ENCODE data around the gene GRAMD2A.
A peak's percentile ranks its signal among the peaks of the same experiment; 100 is the strongest.

GRAMD2A gene

GRCh38 chr15:72130272-72130671 is 67.3 kb downstream of the GRAMD2A start:
- no peak for DNase-seq

DNA sequence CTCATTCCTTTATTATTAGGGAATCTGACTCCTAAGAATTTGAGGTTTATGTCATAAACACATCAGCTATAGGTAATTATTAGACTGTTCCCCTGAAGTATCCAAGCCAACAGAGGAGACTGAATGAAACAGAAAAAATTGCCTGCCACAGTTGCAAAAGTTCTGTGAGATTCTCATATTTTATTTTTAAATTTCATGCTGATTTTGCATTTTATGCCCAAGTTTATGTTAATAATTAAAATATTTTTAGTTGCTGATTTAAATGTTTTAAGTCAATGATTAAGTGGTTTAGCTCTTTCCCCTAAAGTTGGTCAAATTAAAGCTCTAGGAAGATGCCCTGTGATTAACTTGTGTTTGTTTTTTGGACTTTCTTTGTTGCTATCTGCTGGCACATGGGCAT is 69.2 kb downstream of the GRAMD2A start:
- DNase-seq: no peak

DNA sequence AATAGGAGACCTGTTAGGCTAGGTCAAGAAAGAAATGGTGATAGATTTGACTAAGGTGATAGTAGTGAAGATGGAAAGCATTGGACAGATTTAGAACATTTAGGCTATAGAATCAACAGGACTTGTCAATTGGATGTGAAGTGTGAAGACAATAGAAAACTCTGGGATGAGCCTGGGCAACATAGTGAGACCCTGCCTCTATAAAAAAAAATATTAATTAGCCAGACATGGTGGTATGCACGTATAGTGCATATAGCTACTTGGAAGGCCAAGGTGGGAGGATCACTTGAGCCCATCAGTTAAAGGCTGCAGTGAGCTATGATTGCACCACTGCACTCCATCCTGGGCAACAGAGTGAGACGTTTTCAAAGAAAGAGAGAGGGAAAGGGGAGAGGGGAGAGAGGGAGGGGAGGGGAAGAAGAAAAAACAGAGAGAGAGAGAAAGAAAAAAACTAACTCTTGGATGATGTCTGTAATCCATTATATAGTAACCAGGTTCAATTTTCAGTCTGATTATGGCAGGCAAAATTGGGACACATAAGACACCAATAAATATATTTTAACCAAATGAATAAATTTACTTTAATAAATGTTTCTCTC is 69.8 kb downstream of the GRAMD2A start:
- DNase-seq: no peak

GRCh38 chr15:72124218-72124617 is 73.4 kb downstream of the GRAMD2A start:
- DNase-seq: no peak

GRCh38 chr15:72118017-72118978 is 79.3 kb downstream of the GRAMD2A start, which contains the start of the genes MYO9A and SENP8:
MYO9A (minus strand) TSS chr15:72118150; CDS start chr15:72046563, 71,587 bp downstream.
SENP8 (plus strand) TSS chr15:72118403; CDS start chr15:72139624, 21,221 bp downstream.
- DNase-seq: peak; percentile 97

DNA sequence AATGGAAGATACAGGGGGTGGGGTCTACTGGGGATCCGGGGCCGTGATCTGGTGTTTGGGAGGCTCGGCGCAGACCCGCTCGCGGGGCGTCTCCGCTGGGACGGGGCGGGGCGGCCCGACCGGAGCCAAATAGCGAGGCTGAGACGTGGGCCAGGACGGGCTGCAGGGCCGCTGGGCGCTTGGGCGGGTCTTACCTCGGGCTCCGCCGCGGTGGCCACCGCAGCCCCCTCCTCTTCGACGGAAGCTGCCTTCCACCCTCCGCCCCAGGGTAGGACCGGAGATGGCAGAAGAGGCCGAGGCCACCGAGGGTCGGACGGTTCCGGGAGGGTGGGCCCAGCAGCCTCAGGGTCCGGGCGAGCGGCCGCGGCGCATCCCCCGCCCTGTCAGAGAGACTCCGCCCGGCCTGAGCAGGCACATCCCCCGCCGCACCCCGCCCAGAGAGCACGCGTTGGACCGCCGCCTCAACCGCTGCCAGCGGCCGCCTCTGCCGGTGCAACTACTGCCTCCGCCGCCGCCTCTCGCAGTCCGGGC is 80.0 kb downstream of the GRAMD2A start:
- peak; percentile 86 for DNase-seq

- DNase-seq: peak; percentile 5
These were observed 80.7 kb downstream of the GRAMD2A start for GRCh38 chr15:72116731-72117485.

DNA sequence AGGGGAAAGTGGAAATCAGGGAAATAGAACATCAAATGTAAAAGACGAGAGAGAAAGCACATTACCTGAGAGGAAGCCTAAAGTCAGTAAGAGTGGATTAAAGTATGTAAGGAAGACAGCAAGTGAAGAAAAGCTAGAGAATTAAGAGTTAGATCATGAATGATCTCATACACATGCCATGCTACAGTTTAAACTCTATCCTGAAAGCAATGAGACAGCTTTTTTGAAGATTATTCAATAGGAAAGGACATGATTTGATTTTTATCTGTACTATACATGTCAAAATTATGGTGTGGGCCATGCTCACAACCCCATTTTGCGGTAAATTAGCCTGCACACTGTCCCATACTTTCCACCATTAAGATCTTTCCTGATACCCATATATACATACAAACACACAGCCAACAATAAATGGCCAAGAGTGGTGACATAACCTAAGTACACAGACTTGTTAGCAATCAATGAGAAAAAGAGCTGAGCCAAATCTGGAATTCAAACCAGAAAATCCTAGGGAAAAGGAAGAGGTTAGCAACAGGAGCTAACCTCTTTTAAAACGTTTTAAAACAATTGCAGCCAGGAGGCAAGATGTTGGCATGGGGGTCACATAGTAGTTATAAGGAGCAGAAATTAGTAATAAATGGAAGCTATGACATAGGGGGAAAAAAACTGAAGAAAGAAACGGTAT is 84.1 kb downstream of the GRAMD2A start:
- no peak for DNase-seq

GRCh38 chr15:72112805-72113204 is 84.8 kb downstream of the GRAMD2A start:
- no peak for DNase-seq

- DNase-seq: no peak
These were observed 85.5 kb downstream of the GRAMD2A start for GRCh38 chr15:72112116-72112515.

DNA sequence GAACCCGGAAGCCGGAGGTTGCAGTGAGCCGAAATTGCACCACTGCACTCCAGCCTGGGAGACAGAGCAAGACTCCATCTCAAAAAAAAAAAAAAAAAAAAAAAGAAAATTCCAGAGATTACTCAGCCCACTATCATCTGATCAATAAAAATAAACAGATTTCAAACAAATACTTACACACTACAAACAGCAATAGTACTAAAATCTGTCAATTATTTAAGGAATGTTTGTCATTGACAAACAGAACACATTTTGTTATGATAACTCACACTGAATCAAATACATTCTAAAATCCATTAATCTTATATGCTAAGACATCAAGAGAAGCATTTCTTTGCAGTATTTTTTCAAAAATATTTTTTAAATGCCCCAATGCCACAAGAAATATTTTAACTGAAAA is 87.2 kb downstream of the GRAMD2A start:
- no peak for DNase-seq

All from stimulated activated naive CD4-positive, alpha-beta T cell treated with Interleukin-2 at 50 U/mL for 16 hours (primary cell).